Activated CD8-positive, alpha-beta memory T cell treated with anti-CD3 and anti-CD28 coated beads for 4 hours (primary cell): ENCODE measurements around the gene DBN1.

ENCODE experiments used
- DNase-seq, 2 donors: peaks; one replicate each; pipeline ENCODE4 v3.0.0-alpha.2; 2020; ENCODE audit warnings: low read depth in 2 of 2

DBN1 gene

GRCh38 chr5:177443144-177443983, 30.1 kb downstream of the DBN1 start:
- no peak for DNase-seq

GRCh38 chr5:177442066-177442826, 31.2 kb downstream of the DBN1 start:
- no peak for DNase-seq

- no peak for DNase-seq
These were observed 32.2 kb downstream of the DBN1 start for GRCh38 chr5:177440990-177441780.

- DNase-seq: no peak
These were observed 33.0 kb downstream of the DBN1 start for GRCh38 chr5:177440211-177440989.

GRCh38 chr5:177439518-177440053, 33.8 kb downstream of the DBN1 start:
- DNase-seq: no peak

- DNase-seq: no peak
These were observed 35.0 kb downstream of the DBN1 start for GRCh38 chr5:177438468-177438867.

- no peak for DNase-seq
These were observed 35.8 kb downstream of the DBN1 start for GRCh38 chr5:177437623-177438022.

GRCh38 chr5:177435847-177436536, 37.4 kb downstream of the DBN1 start:
- DNase-seq: no peak

GRCh38 chr5:177434942-177435738, 38.3 kb downstream of the DBN1 start:
- no peak for DNase-seq

GRCh38 chr5:177434437-177434836, 39.0 kb downstream of the DBN1 start:
- peak in 1 of 2 donors; percentile 28 for DNase-seq

- no peak for DNase-seq
These were observed 39.7 kb downstream of the DBN1 start for GRCh38 chr5:177433658-177434217.

GRCh38 chr5:177432839-177433657, 40.4 kb downstream of the DBN1 start:
- DNase-seq: no peak

- no peak for DNase-seq
These were observed 41.1 kb downstream of the DBN1 start for GRCh38 chr5:177432143-177432838.

GRCh38 chr5:177431317-177432142, 41.9 kb downstream of the DBN1 start:
- peak in 1 of 2 donors; percentile 44 for DNase-seq

GRCh38 chr5:177430972-177431316, 42.5 kb downstream of the DBN1 start:
- no peak for DNase-seq

- DNase-seq: no peak
These were observed 43.1 kb downstream of the DBN1 start for GRCh38 chr5:177430140-177430951.
